ENCODE measurements around the gene S100A8.
"Not testable (repeated sequence)": the region's sequence is repeated elsewhere in the genome, so short reads cannot be mapped to it uniquely, and the experiment has no call there.

DNA sequence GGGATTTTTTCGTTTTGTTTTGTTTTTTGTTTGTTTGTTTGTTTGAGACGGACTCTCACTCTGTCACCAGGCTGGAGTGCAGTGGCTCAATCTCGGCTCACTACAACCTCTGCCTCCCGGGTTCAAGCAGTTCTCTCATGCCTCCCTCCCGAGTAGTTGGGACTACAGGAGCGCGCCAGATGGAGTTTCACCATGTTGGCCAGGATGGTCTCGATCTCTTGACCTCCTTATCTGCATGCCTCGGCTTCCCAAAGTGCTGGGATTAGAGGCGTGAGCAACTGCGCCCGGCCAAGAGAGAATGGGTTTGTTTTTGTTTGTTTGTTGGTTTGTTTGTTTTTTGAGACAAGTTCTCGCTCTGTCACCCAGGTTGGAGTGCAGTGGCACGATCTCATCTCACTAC lies 43.8 kb downstream of the S100A8 start:
- not testable (repeated sequence) for TF ChIP-seq EZH2 (IDR thresholded peaks at IDR 0.05; ENCODE audit: low read length)
- TF ChIP-seq, protein P1, sequence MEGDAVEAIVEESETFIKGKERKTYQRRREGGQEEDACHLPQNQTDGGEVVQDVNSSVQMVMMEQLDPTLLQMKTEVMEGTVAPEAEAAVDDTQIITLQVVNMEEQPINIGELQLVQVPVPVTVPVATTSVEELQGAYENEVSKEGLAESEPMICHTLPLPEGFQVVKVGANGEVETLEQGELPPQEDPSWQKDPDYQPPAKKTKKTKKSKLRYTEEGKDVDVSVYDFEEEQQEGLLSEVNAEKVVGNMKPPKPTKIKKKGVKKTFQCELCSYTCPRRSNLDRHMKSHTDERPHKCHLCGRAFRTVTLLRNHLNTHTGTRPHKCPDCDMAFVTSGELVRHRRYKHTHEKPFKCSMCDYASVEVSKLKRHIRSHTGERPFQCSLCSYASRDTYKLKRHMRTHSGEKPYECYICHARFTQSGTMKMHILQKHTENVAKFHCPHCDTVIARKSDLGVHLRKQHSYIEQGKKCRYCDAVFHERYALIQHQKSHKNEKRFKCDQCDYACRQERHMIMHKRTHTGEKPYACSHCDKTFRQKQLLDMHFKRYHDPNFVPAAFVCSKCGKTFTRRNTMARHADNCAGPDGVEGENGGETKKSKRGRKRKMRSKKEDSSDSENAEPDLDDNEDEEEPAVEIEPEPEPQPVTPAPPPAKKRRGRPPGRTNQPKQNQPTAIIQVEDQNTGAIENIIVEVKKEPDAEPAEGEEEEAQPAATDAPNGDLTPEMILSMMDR (optimal IDR thresholded peaks at IDR 0.05 in 1 of 3, IDR thresholded peaks at IDR 0.05 in 1 of 3, conservative IDR thresholded peaks at IDR 0.05 in 1 of 3; ENCODE audit: extremely low read depth in 1 of 3, insufficient read depth in 2 of 3, low read length in 3 of 3): not testable (repeated sequence)

Data from keratinocyte (primary cell).